ENCODE data around the gene ARL15. TPM values are rescaled to one million over a fixed set of nuclear protein-coding genes. Genes with fewer than 3 reads are reported as not detected.

Gene ARL15
- total RNA-seq, 1 experiment from 2014 or later, result 18.3 TPM

DNA sequence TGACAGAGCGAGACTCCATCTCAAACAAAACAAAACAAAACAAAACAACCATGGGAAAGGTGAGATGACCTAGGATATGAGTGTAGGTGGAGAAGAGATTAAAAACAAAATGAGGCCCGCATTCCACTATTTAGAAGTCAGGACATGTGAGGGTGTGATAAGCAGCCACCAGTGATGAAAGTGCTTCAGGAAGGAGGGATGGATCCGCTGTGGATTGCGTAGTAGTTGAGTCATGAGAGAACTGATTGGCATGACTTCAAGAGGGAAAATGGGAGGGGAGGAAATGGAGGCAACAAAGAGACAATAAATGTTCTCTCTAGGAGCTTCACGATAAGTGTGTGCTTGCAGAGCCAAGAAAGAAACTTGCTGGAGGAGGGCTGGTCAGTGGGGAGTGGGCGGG lies 367.6 kb downstream of the ARL15 start:
- no peak overlapping the region for H3K27ac ChIP-seq (ENCODE audit: low read depth, low read length, poor library complexity, severe bottlenecking)

DNA sequence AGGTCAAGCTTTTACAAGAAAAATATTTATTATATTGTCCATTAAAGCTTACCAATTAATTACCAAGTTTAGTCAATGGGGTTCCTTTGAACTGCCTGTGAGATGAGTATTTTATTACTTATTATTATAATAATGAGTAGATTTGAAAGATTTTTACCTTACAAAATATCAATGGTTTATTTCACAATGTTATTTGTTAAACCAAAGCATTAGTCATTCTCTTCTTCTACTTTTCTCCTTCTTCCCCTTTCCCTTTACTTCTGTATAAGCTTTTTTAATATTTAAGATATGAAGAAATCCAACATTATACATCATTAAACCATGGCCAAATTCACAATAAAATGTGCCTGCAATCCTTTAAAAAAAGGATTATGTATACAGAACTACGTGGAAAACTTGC lies 369.5 kb downstream of the ARL15 start:
- CTCF ChIA-PET, result no interaction called here
- intact Hi-C loops (cut with micrococcal nuclease; ENCODE audit: unreplicated experiment), result no loop called here
- no peaks in the 10 kb centered on the region for H3K4me1 ChIP-seq (ENCODE audit: insufficient read depth, low read length, poor library complexity, severe bottlenecking)
- no peak for DNase-seq (ENCODE audit: low spot score)
- no TSS peak for BruUV-seq (replicated peaks)
- TF ChIP-seq EZH2 (IDR thresholded peaks at IDR 0.05; ENCODE audit: borderline replicate concordance, low read depth, low read length, poor library complexity, severe bottlenecking), result no peak
- TF ChIP-seq, protein P1, sequence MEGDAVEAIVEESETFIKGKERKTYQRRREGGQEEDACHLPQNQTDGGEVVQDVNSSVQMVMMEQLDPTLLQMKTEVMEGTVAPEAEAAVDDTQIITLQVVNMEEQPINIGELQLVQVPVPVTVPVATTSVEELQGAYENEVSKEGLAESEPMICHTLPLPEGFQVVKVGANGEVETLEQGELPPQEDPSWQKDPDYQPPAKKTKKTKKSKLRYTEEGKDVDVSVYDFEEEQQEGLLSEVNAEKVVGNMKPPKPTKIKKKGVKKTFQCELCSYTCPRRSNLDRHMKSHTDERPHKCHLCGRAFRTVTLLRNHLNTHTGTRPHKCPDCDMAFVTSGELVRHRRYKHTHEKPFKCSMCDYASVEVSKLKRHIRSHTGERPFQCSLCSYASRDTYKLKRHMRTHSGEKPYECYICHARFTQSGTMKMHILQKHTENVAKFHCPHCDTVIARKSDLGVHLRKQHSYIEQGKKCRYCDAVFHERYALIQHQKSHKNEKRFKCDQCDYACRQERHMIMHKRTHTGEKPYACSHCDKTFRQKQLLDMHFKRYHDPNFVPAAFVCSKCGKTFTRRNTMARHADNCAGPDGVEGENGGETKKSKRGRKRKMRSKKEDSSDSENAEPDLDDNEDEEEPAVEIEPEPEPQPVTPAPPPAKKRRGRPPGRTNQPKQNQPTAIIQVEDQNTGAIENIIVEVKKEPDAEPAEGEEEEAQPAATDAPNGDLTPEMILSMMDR (conservative IDR thresholded peaks at IDR 0.05; ENCODE audit: low read depth, low read length), result no peak
- no peaks in the 10 kb centered on the region for H3K9me3 ChIP-seq (ENCODE audit: low read depth, low read length, poor library complexity, severe bottlenecking)
- no peaks in the 10 kb centered on the region for H3K36me3 ChIP-seq (ENCODE audit: insufficient read depth, low read length, poor library complexity, severe bottlenecking)
- POLR2A ChIA-PET (ENCODE audit: low non-redundant PET), result no interaction called here
- H3K4me3 ChIP-seq (ENCODE audit: low read depth, low read length, poor library complexity, severe bottlenecking), result no peak overlapping the region
- H3K27me3 ChIP-seq (replicated peaks; ENCODE audit: insufficient read depth, low read depth, low read length, poor library complexity), result no peaks in the 10 kb centered on the region
- no peak overlapping the region for H3K27ac ChIP-seq (ENCODE audit: low read depth, low read length, poor library complexity, severe bottlenecking)

More for the DNA sequence above, 367.6 kb downstream of the ARL15 start:
- no peaks in the 10 kb centered on the region for H3K9me3 ChIP-seq (ENCODE audit: low read depth, low read length, poor library complexity, severe bottlenecking)
- POLR2A ChIA-PET (ENCODE audit: low non-redundant PET), result no interaction called here
- DNase-seq (ENCODE audit: low spot score), result peak; percentile 55
- no peaks in the 10 kb centered on the region for H3K4me1 ChIP-seq (ENCODE audit: insufficient read depth, low read length, poor library complexity, severe bottlenecking)
- no peaks in the 10 kb centered on the region for H3K27me3 ChIP-seq (replicated peaks; ENCODE audit: insufficient read depth, low read depth, low read length, poor library complexity)
- no TSS peak for BruUV-seq (replicated peaks)
- CTCF ChIA-PET, result no interaction called here
- intact Hi-C loops (cut with micrococcal nuclease; ENCODE audit: unreplicated experiment), result no loop called here
- no peaks in the 10 kb centered on the region for H3K36me3 ChIP-seq (ENCODE audit: insufficient read depth, low read length, poor library complexity, severe bottlenecking)
- no peak overlapping the region for H3K4me3 ChIP-seq (ENCODE audit: low read depth, low read length, poor library complexity, severe bottlenecking)
- TF ChIP-seq, protein P1 (conservative IDR thresholded peaks at IDR 0.05; ENCODE audit: low read depth, low read length), result no peak
- no peak for TF ChIP-seq EZH2 (IDR thresholded peaks at IDR 0.05; ENCODE audit: borderline replicate concordance, low read depth, low read length, poor library complexity, severe bottlenecking)

DNA sequence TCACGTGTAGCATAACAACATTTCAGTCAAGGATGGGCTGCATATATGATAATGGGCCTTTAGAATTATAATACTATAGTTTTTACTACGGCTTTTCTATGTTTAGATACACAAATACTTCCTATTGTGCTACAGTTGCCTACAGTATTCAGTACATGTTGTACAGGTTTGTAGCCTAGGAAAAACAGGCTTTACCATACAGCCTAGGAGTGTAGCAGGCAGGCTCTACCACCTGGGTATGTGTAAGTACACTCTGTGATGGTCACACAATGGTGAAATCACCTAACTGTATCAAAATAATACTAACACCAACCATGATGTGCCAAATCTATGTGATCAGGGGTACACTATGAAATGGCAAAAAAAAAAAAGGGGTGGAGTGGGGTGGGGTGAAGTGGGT lies 372.9 kb downstream of the ARL15 start:
- Histone ChIP-seq H3K9me3 (ENCODE audit: low read depth, low read length, poor library complexity, severe bottlenecking) (no peaks in the 10 kb centered on the region), H3K27ac (ENCODE audit: low read depth, low read length, poor library complexity, severe bottlenecking) (no peak overlapping the region), H3K27me3 (replicated peaks; ENCODE audit: insufficient read depth, low read depth, low read length, poor library complexity) (no peaks in the 10 kb centered on the region), H3K36me3 (ENCODE audit: insufficient read depth, low read length, poor library complexity, severe bottlenecking) (no peaks in the 10 kb centered on the region), H3K4me3 (ENCODE audit: low read depth, low read length, poor library complexity, severe bottlenecking) (no peak overlapping the region), H3K4me1 (ENCODE audit: insufficient read depth, low read length, poor library complexity, severe bottlenecking) (no peaks in the 10 kb centered on the region)
- CTCF ChIA-PET, result no interaction called here
- BruUV-seq (replicated peaks), result no TSS peak
- POLR2A ChIA-PET (ENCODE audit: low non-redundant PET), result no interaction called here
- intact Hi-C loops (cut with micrococcal nuclease; ENCODE audit: unreplicated experiment), result no loop called here
- no peak for DNase-seq (ENCODE audit: low spot score)
- no peak for TF ChIP-seq EZH2 (IDR thresholded peaks at IDR 0.05; ENCODE audit: borderline replicate concordance, low read depth, low read length, poor library complexity, severe bottlenecking)
- TF ChIP-seq, protein P1 (conservative IDR thresholded peaks at IDR 0.05; ENCODE audit: low read depth, low read length), result no peak
